DOHH2 (cell line): Measurements from ENCODE around the gene IL16.

ENCODE experiments used
- H3F3A ChIP-seq: fragments of 200-600 bp; sonication (generic), shearing (Covaris generic); 2 replicates; pipeline ENCODE4 v1.6.0; 2016; ENCODE audit warnings: antibody characterized with exemption, mild to moderate bottlenecking; ENCODE audit not compliant: control insufficient read depth, insufficient read depth
- H3K27ac ChIP-seq: fragments of 200-600 bp; sonication (generic); 2 replicates; pipeline ENCODE4 v1.5.1; 2014; ENCODE audit warnings: low read depth, mild to moderate bottlenecking, low read length, moderate library complexity
- H3K27me3 ChIP-seq: fragments of 200-600 bp; sonication (generic); 2 replicates; pipeline ENCODE4 v1.6.1; 2014; ENCODE audit warnings: mild to moderate bottlenecking, low read length, mixed read lengths; ENCODE audit not compliant: control insufficient read depth
- H3K36me3 ChIP-seq: fragments of 200-600 bp; sonication (generic); 2 replicates; pipeline ENCODE4 v1.6.1; 2014; ENCODE audit warnings: mild to moderate bottlenecking, low read length, moderate library complexity, mixed read lengths; ENCODE audit not compliant: control insufficient read depth
- H3K4me1 ChIP-seq: fragments of 200-600 bp; sonication (generic); 2 replicates; pipeline ENCODE4 v1.6.1; 2014; ENCODE audit warnings: mild to moderate bottlenecking, low read length, mixed read lengths; ENCODE audit not compliant: control insufficient read depth
- H3K4me2 ChIP-seq: fragments of 200-600 bp; sonication (generic); 2 replicates; pipeline ENCODE4 v1.6.0; 2014; ENCODE audit warnings: mild to moderate bottlenecking, low read length, moderate library complexity
- H3K4me3 ChIP-seq: fragments of 200-600 bp; sonication (generic); 2 replicates; pipeline ENCODE4 v1.5.1; 2014; ENCODE audit warnings: mild to moderate bottlenecking, low read length, mixed read lengths
- H3K79me2 ChIP-seq: fragments of 200-600 bp; sonication (generic); 2 replicates; pipeline ENCODE4 v1.6.1; 2014; ENCODE audit warnings: mild to moderate bottlenecking, low read length, mixed read lengths; ENCODE audit not compliant: control insufficient read depth
- H3K9me2 ChIP-seq: fragments of 200-600 bp; sonication (generic); replicated peaks from 2 replicates; pipeline ENCODE4 v1.6.1; 2014; ENCODE audit warnings: mild to moderate bottlenecking, low read length, mixed read lengths; ENCODE audit not compliant: control insufficient read depth
- H3K9me3 ChIP-seq: fragments of 200-600 bp; sonication (generic); 2 replicates; pipeline ENCODE4 v1.6.1; 2014; ENCODE audit warnings: antibody characterized with exemption, low read length, mixed read lengths; ENCODE audit not compliant: control insufficient read depth, insufficient read depth
- H4K20me1 ChIP-seq: fragments of 200-600 bp; sonication (generic); 2 replicates; pipeline ENCODE4 v1.6.0; 2014; ENCODE audit warnings: low read depth, mild to moderate bottlenecking, antibody characterized with exemption, low read length, moderate library complexity; ENCODE audit not compliant: control insufficient read depth, insufficient read depth
- CTCF ChIP-seq: fragments of 200-600 bp; sonication (generic); IDR thresholded peaks from one replicate; pipeline ENCODE4 v1.5.1; 2014; ENCODE audit warnings: antibody characterized with exemption, mild to moderate bottlenecking, low read depth, low read length; ENCODE audit not compliant: poor library complexity, severe bottlenecking
- EZH2phosphoT487 ChIP-seq: fragments of 200-600 bp; sonication (generic); IDR thresholded peaks from 2 replicates; pipeline ENCODE4 v1.6.1; 2017; ENCODE audit warnings: borderline replicate concordance, mild to moderate bottlenecking, antibody characterized with exemption, low read length, moderate library complexity, mixed read lengths

The IL16 gene

GRCh38 chr15:81282911-81283310 is 86.2 kb downstream of the IL16 start:
- Histone ChIP-seq H3K9me2 (no peaks in the 10 kb centered on the region), H3K4me2 (no peak overlapping the region)

GRCh38 chr15:81284256-81285031 is 87.8 kb downstream of the IL16 start:
- Histone ChIP-seq H3F3A (no peaks in the 10 kb centered on the region), H3K9me2 (no peaks in the 10 kb centered on the region), H3K27me3 (no peaks in the 10 kb centered on the region), H3K9me3 (no peaks in the 10 kb centered on the region), H3K36me3 (no peaks in the 10 kb centered on the region), H3K4me1 (peaks cover 53% of the 10 kb centered on the region), H4K20me1 (no peaks in the 10 kb centered on the region), H3K4me3 (peak overlapping the region; percentile 50), H3K79me2 (no peaks in the 10 kb centered on the region), H3K27ac (peak overlapping the region; percentile 51), H3K4me2 (peak overlapping the region; percentile 68)
- TF ChIP-seq EZH2phosphoT487, result no peak
- TF ChIP-seq CTCF, result no peak

More at GRCh38 chr15:81282911-81283310, 86.2 kb downstream of the IL16 start:
- H3F3A ChIP-seq, result no peaks in the 10 kb centered on the region
- no peaks in the 10 kb centered on the region for H3K27me3 ChIP-seq
- no peaks in the 10 kb centered on the region for H3K79me2 ChIP-seq
- H4K20me1 ChIP-seq, result no peaks in the 10 kb centered on the region
- H3K27ac ChIP-seq, result no peak overlapping the region
- H3K4me3 ChIP-seq, result no peak overlapping the region
- H3K4me1 ChIP-seq, result peaks cover 40% of the 10 kb centered on the region
- no peaks in the 10 kb centered on the region for H3K36me3 ChIP-seq
- H3K9me3 ChIP-seq, result no peaks in the 10 kb centered on the region
- TF ChIP-seq EZH2phosphoT487, result no peak
- TF ChIP-seq CTCF, result no peak

GRCh38 chr15:81285461-81285860 is 88.8 kb downstream of the IL16 start:
- Histone ChIP-seq H3K27ac (peak overlapping the region; percentile 51), H3K4me3 (peak overlapping the region; percentile 50), H3K4me2 (peak overlapping the region; percentile 68), H4K20me1 (no peaks in the 10 kb centered on the region), H3K36me3 (no peaks in the 10 kb centered on the region), H3F3A (no peaks in the 10 kb centered on the region; the same call in 1 of the 2 replicates), H3K27me3 (no peaks in the 10 kb centered on the region), H3K4me1 (peaks cover 57% of the 10 kb centered on the region), H3K9me3 (no peaks in the 10 kb centered on the region), H3K79me2 (no peaks in the 10 kb centered on the region), H3K9me2 (no peaks in the 10 kb centered on the region)
- no peak for TF ChIP-seq EZH2phosphoT487
- TF ChIP-seq CTCF, result no peak
